GM12878 (cell line): Measurements from ENCODE around the gene CRTC3. TPM values are rescaled to one million over a fixed set of nuclear protein-coding genes. Genes with fewer than 3 reads are reported as not detected.

Experiments
- ATAC-seq: fragments of 200-7000 bp; cut with Tn5 transposase; 3 replicates; pipeline ENCODE4 v1.9.1; 2020; ENCODE audit warnings: mild to moderate bottlenecking, moderate library complexity
- BruUV-seq: library from RNA; stranded (reverse); fragments of 400-500 nt; replicated peaks from 2 replicates; lab custom pipeline; 2021; lab: Mats Ljungman, UMichigan
- CTCF ChIA-PET: fragments of 300-600 bp; sonication (Branson Sonifier 250); formaldehyde crosslinking; extraction: SDS; loops from one replicate; lab custom pipeline; 2021; ENCODE audit warnings: inconsistent platforms; lab: Yijun Ruan, JAX
- POLR2A ChIA-PET: fragments of 350-600 bp; formaldehyde crosslinking; extraction: SDS; loops from one replicate; lab custom pipeline; 2021; ENCODE audit warnings: inconsistent platforms; lab: Charles Lee
- RAD21 ChIA-PET: fragments of 300-600 bp; sonication (Branson Sonifier 250); formaldehyde crosslinking; loops from one replicate; lab custom pipeline; 2023; ENCODE audit warnings: antibody characterized with exemption; ENCODE audit not compliant: unreplicated experiment; lab: Charles Lee
- SMC1A ChIA-PET: fragments of 300-600 bp; sonication (Branson Sonifier 250); formaldehyde crosslinking; loops from one replicate; lab custom pipeline; 2023; ENCODE audit not compliant: unreplicated experiment, uncharacterized antibody; lab: Charles Lee
- DNase-seq: peaks from one replicate; pipeline ENCODE4 v3.0.0-alpha.2; 2011; ENCODE audit warnings: low read depth, low spot score
- FAIRE-seq: peaks from 3 replicates; lab custom pipeline; 2011; peaks lifted over from hg19 to GRCh38; lab: Jason Lieb, UNC
- H2AFZ ChIP-seq: 2 replicates; pipeline ENCODE4 v1.6.0; 2011; ENCODE audit warnings: low read depth, low read length, control low read depth; ENCODE audit not compliant: control insufficient read depth
- H3K27ac ChIP-seq: 2 replicates; pipeline ENCODE4 v1.5.1; 2011; ENCODE audit warnings: control low read depth; ENCODE audit not compliant: control insufficient read depth, insufficient read depth
- H3K27me3 ChIP-seq, 2 experiments: replicated peaks in 1 of 2; 2 replicates each; pipeline versions ENCODE4 v1.6.0 to v1.6.1; 2011; ENCODE audit warnings: low read length in 1 of 2; ENCODE audit not compliant: control insufficient read depth in 2 of 2, insufficient read depth in 2 of 2
- H3K36me3 ChIP-seq, 2 experiments: 2 replicates each; pipeline ENCODE4 v1.5.1; 2011; ENCODE audit warnings: low read length in 1 of 2; ENCODE audit not compliant: control insufficient read depth in 2 of 2, insufficient read depth in 2 of 2
- H3K4me1 ChIP-seq: 2 replicates; pipeline ENCODE4 v1.6.1; 2011; ENCODE audit warnings: mild to moderate bottlenecking, low read length, moderate library complexity, mixed read lengths; ENCODE audit not compliant: control insufficient read depth, insufficient read depth
- H3K4me2 ChIP-seq: 2 replicates; pipeline ENCODE4 v1.6.0; 2011; ENCODE audit warnings: control low read depth; ENCODE audit not compliant: control insufficient read depth, insufficient read depth
- H3K4me3 ChIP-seq: fragments of 200-600 bp; sonication (generic); 2 replicates; pipeline ENCODE4 v1.5.1; 2016
- H3K79me2 ChIP-seq: 2 replicates; pipeline ENCODE4 v1.6.0; 2011; ENCODE audit warnings: low read length; ENCODE audit not compliant: control insufficient read depth, insufficient read depth
- H3K9ac ChIP-seq: 2 replicates; pipeline ENCODE4 v1.8.0; 2011; ENCODE audit warnings: low read length, control low read depth, mixed read lengths; ENCODE audit not compliant: control insufficient read depth, insufficient read depth
- H3K9me3 ChIP-seq: replicated peaks from 3 replicates; pipeline ENCODE4 v1.5.1; 2011; ENCODE audit warnings: mild to moderate bottlenecking, low read length; ENCODE audit not compliant: control insufficient read depth, insufficient read depth
- H4K20me1 ChIP-seq: 2 replicates; pipeline ENCODE4 v1.6.0; 2011; ENCODE audit not compliant: control insufficient read depth, insufficient read depth
- CBFB ChIP-seq: IDR thresholded peaks from 2 replicates; pipeline ENCODE4 v1.6.1; 2016; ENCODE audit warnings: antibody characterized with exemption, low read depth
- CBX3 ChIP-seq: fragments of 200-600 bp; sonication (generic); IDR thresholded peaks from 2 replicates; pipeline ENCODE4 v1.6.1; 2016; ENCODE audit warnings: low read depth, borderline replicate concordance
- CHD2 ChIP-seq: IDR thresholded peaks from 2 replicates; pipeline ENCODE4 v1.6.1; 2011; ENCODE audit warnings: low read depth, low read length, improper control_type of control experiment, borderline replicate concordance
- HCFC1 ChIP-seq: fragments of 150-350 bp; IDR thresholded peaks from 2 replicates; pipeline ENCODE4 v1.6.1; 2014; ENCODE audit warnings: low read length
- IKZF1 ChIP-seq: fragments of 450-650 bp; conservative IDR thresholded peaks from 2 replicates; pipeline ENCODE4 v1.6.1; 2017; ENCODE audit warnings: antibody characterized with exemption, mild to moderate bottlenecking
- IRF5 ChIP-seq: fragments of 450-650 bp; IDR thresholded peaks from 2 replicates; pipeline ENCODE4 v1.6.1; 2017; ENCODE audit warnings: borderline replicate concordance
- MEF2B ChIP-seq: fragments of 450-650 bp; IDR thresholded peaks from 2 replicates; pipeline ENCODE4 v1.6.1; 2018; ENCODE audit warnings: mild to moderate bottlenecking, moderate library complexity; ENCODE audit not compliant: partially characterized antibody, poor library complexity, severe bottlenecking
- NFYB ChIP-seq: IDR thresholded peaks from 2 replicates; pipeline ENCODE4 v1.6.1; 2011; ENCODE audit warnings: low read depth, mild to moderate bottlenecking, low read length, improper control_type of control experiment, moderate library complexity; ENCODE audit not compliant: insufficient read depth
- ZBTB4 ChIP-seq: fragments of 450-650 bp; formaldehyde crosslinking; IDR thresholded peaks from 2 replicates; pipeline ENCODE4 v1.4.0; 2022; ENCODE audit warnings: mild to moderate bottlenecking, moderate library complexity
- ZNF384 ChIP-seq: IDR thresholded peaks from 2 replicates; pipeline ENCODE4 v1.6.1; 2012; ENCODE audit warnings: low read depth, mild to moderate bottlenecking, low read length, improper control_type of control experiment, borderline replicate concordance
- WGBS: methylation state at CpG from one replicate; pipeline ENCODE4 v1.1.6; 2016; ENCODE audit warnings: low lambda C conversion rate; ENCODE audit not compliant: insufficient replicate concordance, insufficient coverage; ENCODE audit errors: missing lambda C conversion rate; 5-methylcytosine and 5-hydroxymethylcytosine counted together
- in situ Hi-C: fragments of 300-500 bp; cut with MboI; formaldehyde crosslinking; loops from 9 replicates; pipeline ENCODE4 v1.14.3; 2018; ENCODE audit warnings: mixed read lengths
- intact Hi-C: fragments of 100-400 bp; cut with micrococcal nuclease; formaldehyde crosslinking; loops from one replicate; pipeline ENCODE4 v1.14.2; 2022; ENCODE audit not compliant: unreplicated experiment
- polyA plus RNA-seq, 11 experiments: library from polyadenylated mRNA; depleted of rRNA in 4 of 11; unstranded in 6 of 11; stranded (reverse) in 5 of 11; fragments of >200 nt; fragmentation: Nextera tagmentation in 4 of 11; fragmentation: Illumina TruSeq in 1 of 11; extraction: Ambion mirVana in 4 of 11; extraction: Trizol in 1 of 11; gene quantifications; 1 replicate in 1 of 11; 2 replicates in 10 of 11; pipeline versions ENCODE4 v1.2.1 to v1.2.3, GENCODE V29; 2011 to 2016; ENCODE audit warnings: inconsistent platforms in 2 of 11, missing spikeins in 2 of 11, low read depth in 1 of 11
- total RNA-seq, 4 experiments: library from RNA; depleted of rRNA in 3 of 4; stranded (reverse); fragments of >200 nt in 3 of 4; fragmentation: Illumina TruSeq in 1 of 4; extraction: Trizol in 1 of 4; gene quantifications; 2 replicates each; pipeline versions ENCODE4 v1.2.1 to v1.2.3, GENCODE V29; 2013 to 2021

CRTC3 gene
- total and polyA plus RNA-seq, 10 of the 15 experiments (the other 5 are each of a cell fraction or from before 2014, with no cell fraction given): 3.5 to 36.9 (median 18.9) TPM

GRCh38 chr15:90576711-90577389 lies 47.1 kb downstream of the CRTC3 start:
- H3K27ac ChIP-seq: no peak overlapping the region
- TF ChIP-seq IKZF1: no peak
- TF ChIP-seq IRF5: no peak
- TF ChIP-seq, all 136 proteins: peak for 0
- no peak for ATAC-seq
- Histone ChIP-seq H4K20me1 (no peaks in the 10 kb centered on the region), H3K36me3 (no peaks in the 10 kb centered on the region; a peak in 3 of 4 replicates), H3K4me3 (no peak overlapping the region), H3K9ac (no peak overlapping the region), H3K4me2 (no peak overlapping the region), H2AFZ (no peak overlapping the region), H3K79me2 (peaks cover 16% of the 10 kb centered on the region), H3K9me3 (no peaks in the 10 kb centered on the region; the same call in 2 of the 3 replicates), H3K27me3 (no peaks in the 10 kb centered on the region), H3K4me1 (peaks cover 16% of the 10 kb centered on the region; the same call in 1 of the 2 replicates)
- ChIA-PET POLR2A (no interaction called here), RAD21 (interaction anchor here (0.6 kb wide), 1 partner anchor 12 kb away, joined by 3 read pairs; no protein-coding TSS in a partner anchor), SMC1A (interaction anchor here (0.6 to 3.0 kb wide), 6 partner anchors 11 to 85 kb away, joined by 3 to 14 read pairs (median 4); no protein-coding TSS in a partner anchor), CTCF (interaction anchor here (1.0 to 4.3 kb wide), 6 partner anchors 10 to 356 kb away, joined by 3 to 14 read pairs (median 4); no protein-coding TSS in a partner anchor)
- no peak for DNase-seq
- in situ Hi-C loops (no loop called here), intact Hi-C loops (no loop called here)
- 98% methylated on average over 7 of the region's 7 CpGs for WGBS
- no peak for FAIRE-seq
- no TSS peak for BruUV-seq

DNA sequence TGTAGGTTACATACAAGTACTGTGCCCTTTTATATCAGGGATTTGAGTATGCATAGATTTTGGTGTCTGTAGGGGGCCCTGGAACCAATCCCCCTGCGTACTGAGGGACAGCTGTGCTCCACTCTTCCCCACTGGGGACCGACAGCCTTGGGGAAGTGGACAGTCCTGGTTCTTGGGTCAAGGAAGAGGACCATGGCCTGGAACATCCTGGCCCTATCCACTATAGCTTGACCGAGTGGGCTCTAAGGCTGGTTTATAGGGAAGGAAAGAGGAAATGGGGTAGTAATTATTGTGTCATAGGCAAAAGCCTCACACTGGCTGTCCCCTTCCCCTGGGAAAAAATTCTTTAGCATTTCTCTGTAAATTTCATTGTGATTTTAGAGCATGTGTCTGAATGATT lies 49.5 kb downstream of the CRTC3 start:
- WGBS: 96% methylated on average over 3 of the region's 3 CpGs
- Histone ChIP-seq H3K79me2 (peaks cover 7% of the 10 kb centered on the region), H3K4me2 (no peak overlapping the region), H3K9me3 (no peaks in the 10 kb centered on the region), H3K4me3 (no peak overlapping the region), H3K27me3 (no peaks in the 10 kb centered on the region), H4K20me1 (no peaks in the 10 kb centered on the region), H3K9ac (no peak overlapping the region), H3K4me1 (peaks cover 6% of the 10 kb centered on the region; the same call in 1 of the 2 replicates), H3K36me3 (peaks cover 0 to 2% of the 10 kb centered on the region in 2 experiments; a peak in 3 of 4 replicates), H2AFZ (no peak overlapping the region), H3K27ac (no peak overlapping the region)
- FAIRE-seq (no peak), ATAC-seq (no peak), DNase-seq (no peak)
- ChIA-PET RAD21 (no interaction called here), SMC1A (no interaction called here), POLR2A (interaction anchor here (0.5 to 0.9 kb wide), 2 partner anchors 19 to 47 kb away, joined by 3 to 4 read pairs; no protein-coding TSS in a partner anchor), CTCF (no interaction called here)
- no TSS peak for BruUV-seq
- no peak for TF ChIP-seq ZNF384
- no peak for TF ChIP-seq CBFB
- TF ChIP-seq CHD2: no peak
- no peak for TF ChIP-seq MEF2B
- no peak for TF ChIP-seq CBX3
- no peak for TF ChIP-seq HCFC1
- no peak for TF ChIP-seq NFYB
- TF ChIP-seq ZBTB4 (CRISPR knock-in tag): no peak
- in situ Hi-C loops (no loop called here), intact Hi-C loops (no loop called here)
